Stimulated activated effector memory CD8-positive, alpha-beta T cell treated with anti-CD3 and anti-CD28 coated beads, Interleukin-12 subunit alpha, Interleukin-12 subunit beta, amount 100 ng/mL, for 72 hours (primary cell): ENCODE results near the gene GMDS.

ENCODE experiments used
- ATAC-seq: fragments of 150-1000 bp; cut with Tn5 transposase; 2 replicates; pipeline ENCODE4 v1.10.0; 2021
- DNase-seq, 2 donors: peaks; one replicate each; pipeline ENCODE4 v3.0.0; 2021 to 2022; ENCODE audit warnings: low spot score in 2 of 2
- H3K27ac Mint-ChIP-seq: one replicate; pipeline ENCODE4 v1.8.0; 2022; ENCODE audit warnings: mild to moderate bottlenecking, mixed read lengths
- H3K36me3 Mint-ChIP-seq: one replicate; pipeline ENCODE4 v1.8.0; 2022; ENCODE audit warnings: mild to moderate bottlenecking, mixed read lengths
- H3K4me1 Mint-ChIP-seq: one replicate; pipeline ENCODE4 v1.8.0; 2022; ENCODE audit warnings: mixed read lengths
- H3K4me3 Mint-ChIP-seq: one replicate; pipeline ENCODE4 v1.8.0; 2022; ENCODE audit warnings: mild to moderate bottlenecking, mixed read lengths
- H3K9me3 Mint-ChIP-seq: one replicate; pipeline ENCODE4 v1.8.0; 2022; ENCODE audit warnings: mixed read lengths

Gene GMDS

DNA sequence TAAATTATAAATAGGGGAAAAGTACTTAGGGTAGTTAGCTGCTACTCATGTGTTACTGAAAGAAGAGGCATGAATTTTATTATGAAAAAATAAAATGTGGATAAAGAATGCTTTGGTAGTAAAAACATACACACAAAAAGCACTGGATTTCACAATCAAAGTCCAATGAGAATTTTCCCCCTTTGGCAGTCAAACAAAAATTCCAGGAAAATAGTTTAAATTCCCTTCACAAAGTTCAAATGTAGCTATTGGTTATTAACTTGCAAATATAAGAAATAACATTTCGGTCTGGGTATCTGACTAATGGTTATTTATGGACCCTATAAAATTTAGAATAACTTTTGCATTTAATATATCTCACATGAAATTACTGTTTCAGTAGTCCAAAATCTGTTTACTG, 425.2 kb downstream of the GMDS start:
- ATAC-seq = no peak
- H3K4me1 Mint-ChIP-seq = peaks cover 12% of the 10 kb centered on the region
- no peaks in the 10 kb centered on the region for H3K9me3 Mint-ChIP-seq
- H3K36me3 Mint-ChIP-seq = no peaks in the 10 kb centered on the region
- no peak overlapping the region for H3K27ac Mint-ChIP-seq
- no peak overlapping the region for H3K4me3 Mint-ChIP-seq
- no peak for DNase-seq

DNA sequence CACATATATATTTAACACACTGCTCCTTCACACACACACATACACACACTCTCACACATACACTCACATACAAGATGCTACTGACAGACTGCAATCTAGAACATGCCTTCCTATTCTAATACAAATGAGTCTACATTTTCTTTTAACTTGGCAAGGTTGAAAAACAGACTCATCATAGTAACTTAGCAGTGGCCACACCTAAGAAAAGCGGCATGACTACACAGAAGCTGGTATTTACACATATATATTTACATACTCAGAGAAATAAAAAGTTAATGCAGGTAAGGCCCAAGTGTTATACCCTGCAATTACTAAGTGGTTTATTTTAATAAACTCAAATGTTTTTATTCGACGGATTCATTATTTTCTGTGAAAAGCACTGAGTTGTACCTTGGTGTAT, 426.4 kb downstream of the GMDS start:
- H3K27ac Mint-ChIP-seq = no peak overlapping the region
- no peak for DNase-seq
- no peak overlapping the region for H3K4me3 Mint-ChIP-seq
- H3K4me1 Mint-ChIP-seq = peaks cover 9% of the 10 kb centered on the region
- no peaks in the 10 kb centered on the region for H3K36me3 Mint-ChIP-seq
- ATAC-seq = no peak
- H3K9me3 Mint-ChIP-seq = no peaks in the 10 kb centered on the region

DNA sequence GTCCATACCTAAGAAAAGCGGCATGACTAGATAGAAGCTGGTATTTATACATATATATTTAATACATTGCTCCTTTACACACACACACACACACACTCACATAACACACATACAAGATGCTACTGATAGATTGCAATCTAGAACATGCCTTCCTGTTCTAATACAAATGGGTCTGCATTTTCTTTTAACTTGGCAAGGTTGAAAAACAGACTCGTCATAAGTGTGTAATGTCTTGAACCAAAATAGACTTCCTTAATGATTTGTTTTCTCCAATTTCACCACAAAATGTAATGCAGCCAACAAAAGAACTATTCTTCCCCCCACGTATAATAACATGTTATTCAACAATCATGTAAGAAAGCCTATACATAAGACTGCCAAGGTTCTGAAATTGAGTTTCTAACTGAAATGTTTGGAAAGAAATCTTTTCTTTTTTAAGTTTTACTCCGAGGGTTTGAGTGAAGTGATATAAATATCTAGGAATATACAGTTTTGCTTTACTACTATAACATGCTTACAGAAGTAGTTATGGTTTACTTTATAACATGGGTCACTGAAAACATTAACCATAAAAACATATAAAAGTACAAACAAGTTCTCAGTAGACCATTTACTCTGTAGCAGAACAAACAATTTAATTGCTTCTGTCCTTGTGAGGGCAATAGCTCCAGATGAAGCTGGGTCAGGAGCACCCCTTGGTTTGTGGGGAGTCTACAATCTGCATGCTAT, 428.2 kb downstream of the GMDS start:
- no peak for ATAC-seq
- H3K36me3 Mint-ChIP-seq = no peaks in the 10 kb centered on the region

DNA sequence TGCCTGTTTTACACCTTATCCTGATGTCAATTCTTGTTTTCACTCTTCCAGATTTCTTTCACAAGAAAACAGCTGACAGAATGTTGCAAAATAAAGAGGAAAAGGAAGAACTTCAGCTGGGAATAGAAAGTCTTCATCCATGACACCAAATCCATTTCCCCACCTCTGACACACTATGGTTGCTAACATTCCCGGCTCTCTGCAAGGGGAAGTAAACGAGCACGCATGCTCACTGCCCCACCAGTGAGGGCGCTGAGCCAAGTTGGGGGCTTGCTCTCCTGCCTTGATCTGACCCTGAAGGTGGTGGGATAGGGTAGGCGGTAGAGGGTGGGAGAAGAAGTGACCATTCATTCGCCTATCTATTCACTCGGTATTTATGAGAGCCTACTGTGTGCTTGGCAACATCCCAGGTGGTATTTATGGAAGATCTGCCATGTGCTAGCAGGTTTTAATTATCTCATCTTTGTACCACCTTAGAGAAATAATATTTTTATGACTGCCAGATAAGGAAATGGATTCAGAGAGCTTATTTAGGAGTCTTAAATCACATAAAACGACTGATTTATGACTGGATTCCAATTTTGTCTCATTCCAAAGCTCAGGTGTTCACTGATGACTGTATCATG, 429.5 kb downstream of the GMDS start:
- no peak for DNase-seq

More for the DNA sequence above, 428.2 kb downstream of the GMDS start:
- DNase-seq = no peak
- Mint-ChIP-seq H3K4me1 (no peaks in the 10 kb centered on the region), H3K9me3 (no peaks in the 10 kb centered on the region), H3K4me3 (no peak overlapping the region), H3K27ac (no peak overlapping the region)

DNA sequence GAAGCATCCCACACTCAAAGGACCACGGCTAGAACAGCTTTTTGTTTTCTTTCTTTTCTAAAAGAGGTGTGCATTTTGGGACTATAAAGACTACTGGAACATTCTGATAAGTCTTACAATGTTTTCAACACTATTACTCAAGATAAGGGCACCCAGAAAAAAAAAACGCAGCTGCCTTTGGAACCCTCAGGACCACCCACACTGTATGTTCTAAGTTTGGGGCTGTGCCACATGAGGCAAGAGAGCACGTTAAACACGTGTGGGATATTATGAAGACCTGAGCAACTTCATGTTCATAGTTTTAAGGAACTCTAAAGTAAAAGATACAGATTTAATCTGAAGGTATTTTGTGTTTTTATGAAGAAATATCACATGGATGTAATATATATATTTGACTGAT, 431.1 kb downstream of the GMDS start:
- H3K4me3 Mint-ChIP-seq = no peak overlapping the region

More for the DNA sequence above, 429.5 kb downstream of the GMDS start:
- Mint-ChIP-seq H3K4me3 (no peak overlapping the region), H3K27ac (no peak overlapping the region), H3K9me3 (no peaks in the 10 kb centered on the region), H3K36me3 (no peaks in the 10 kb centered on the region), H3K4me1 (no peaks in the 10 kb centered on the region)
- no peak for ATAC-seq

DNA sequence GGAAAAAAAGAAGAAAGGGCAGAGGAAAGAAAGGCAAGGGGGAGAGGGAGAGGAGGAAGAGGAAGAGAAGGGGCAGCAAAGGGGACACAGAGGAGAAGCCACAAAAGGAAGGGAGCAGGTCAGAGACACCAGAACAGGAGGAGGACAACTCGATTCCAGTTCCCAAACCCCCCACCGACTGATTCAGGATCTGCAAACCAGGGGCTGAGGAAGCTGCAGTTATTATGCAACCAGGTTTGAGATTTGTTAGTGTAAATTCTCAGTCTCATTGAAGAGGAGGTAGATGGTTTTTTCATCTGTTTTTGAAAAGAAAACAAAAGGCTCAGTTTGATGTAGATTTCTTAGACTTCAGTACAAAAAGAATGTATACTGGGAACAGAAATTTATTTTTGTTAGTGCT, 432.9 kb downstream of the GMDS start:
- no peak for ATAC-seq
- H3K27ac Mint-ChIP-seq = no peak overlapping the region

More for the DNA sequence above, 431.1 kb downstream of the GMDS start:
- no peaks in the 10 kb centered on the region for H3K9me3 Mint-ChIP-seq
- no peak overlapping the region for H3K27ac Mint-ChIP-seq
- ATAC-seq = no peak
- H3K4me1 Mint-ChIP-seq = no peaks in the 10 kb centered on the region
- H3K36me3 Mint-ChIP-seq = no peaks in the 10 kb centered on the region
- DNase-seq = no peak

DNA sequence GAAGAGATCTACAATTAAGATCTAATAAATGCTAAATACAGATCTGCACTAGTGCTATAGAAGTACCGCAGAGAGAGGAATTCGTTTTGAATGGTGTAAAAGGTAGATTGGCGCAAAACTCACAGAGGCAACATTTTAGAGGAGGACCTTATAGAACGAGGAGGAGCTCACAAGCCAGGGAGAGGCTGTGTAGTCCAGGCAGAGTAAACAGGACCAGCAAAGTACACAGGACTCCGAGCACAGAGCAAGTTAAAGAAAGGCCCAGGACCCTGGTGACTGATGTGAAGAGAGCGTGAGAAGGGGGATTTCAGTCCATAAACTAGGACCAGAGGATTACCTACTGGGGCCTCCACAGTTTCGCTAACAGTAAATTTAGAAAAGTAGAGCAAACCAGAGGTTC, 433.4 kb downstream of the GMDS start:
- DNase-seq = no peak
- H3K4me3 Mint-ChIP-seq = no peak overlapping the region

More for the DNA sequence above, 432.9 kb downstream of the GMDS start:
- H3K4me3 Mint-ChIP-seq = no peak overlapping the region
- H3K36me3 Mint-ChIP-seq = no peaks in the 10 kb centered on the region
- DNase-seq = no peak
- no peaks in the 10 kb centered on the region for H3K9me3 Mint-ChIP-seq
- no peaks in the 10 kb centered on the region for H3K4me1 Mint-ChIP-seq

DNA sequence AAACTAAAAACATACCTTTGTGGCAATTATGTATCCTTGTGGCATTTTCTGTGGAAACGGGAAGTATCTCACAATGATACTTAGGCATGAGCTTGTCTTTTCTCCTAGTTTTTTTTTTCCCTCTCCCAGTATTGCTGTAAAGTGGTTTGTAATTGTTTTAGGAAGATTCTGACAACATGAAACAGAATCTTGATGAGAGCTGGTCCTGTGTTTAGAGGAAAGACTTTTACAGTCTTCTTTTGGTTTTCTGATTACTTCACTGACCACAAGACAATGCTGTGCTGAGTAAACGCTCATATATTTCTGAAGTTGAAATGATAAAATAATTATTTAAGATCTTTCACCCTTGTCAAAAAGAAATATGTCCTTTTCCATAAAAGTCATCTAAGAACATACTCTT, 434.5 kb downstream of the GMDS start:
- Mint-ChIP-seq H3K36me3 (no peaks in the 10 kb centered on the region), H3K27ac (no peak overlapping the region), H3K4me3 (no peak overlapping the region), H3K4me1 (no peaks in the 10 kb centered on the region), H3K9me3 (no peaks in the 10 kb centered on the region)
- ATAC-seq (no peak), DNase-seq (no peak)

More for the DNA sequence above, 433.4 kb downstream of the GMDS start:
- Mint-ChIP-seq H3K4me1 (no peaks in the 10 kb centered on the region), H3K27ac (no peak overlapping the region), H3K36me3 (no peaks in the 10 kb centered on the region), H3K9me3 (no peaks in the 10 kb centered on the region)
- no peak for ATAC-seq

DNA sequence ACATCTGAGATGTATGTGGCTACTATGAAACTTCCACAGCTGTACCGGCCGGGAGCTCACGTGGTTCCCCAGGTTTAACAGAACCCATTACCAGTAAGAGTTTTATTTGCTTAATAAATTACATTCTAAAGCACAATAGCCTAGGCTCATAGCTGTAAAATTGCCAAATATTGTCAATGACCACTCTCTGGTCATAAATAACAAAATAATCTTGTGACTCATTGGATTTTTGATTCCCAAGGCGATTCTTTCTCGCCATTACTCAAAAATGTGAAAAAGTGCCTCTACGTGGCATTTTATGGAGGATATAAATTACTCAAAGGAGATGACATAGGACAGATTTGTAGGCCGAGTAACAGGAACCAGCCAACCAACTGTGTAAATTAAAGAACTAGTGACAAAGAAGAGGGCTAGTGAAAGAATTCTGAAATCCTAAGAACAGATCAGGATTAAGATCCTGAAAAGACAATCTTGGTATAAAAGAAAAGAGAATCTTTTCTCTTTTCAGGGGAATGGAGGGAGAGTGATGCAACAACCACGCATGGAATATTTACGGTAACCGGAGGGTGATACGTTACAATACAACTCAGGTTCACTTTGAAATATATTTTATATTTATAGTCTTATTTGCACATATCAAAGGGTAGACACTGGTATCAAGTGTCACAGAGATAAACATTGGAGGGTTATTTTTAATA, 436.0 kb downstream of the GMDS start:
- H3K4me1 Mint-ChIP-seq = no peaks in the 10 kb centered on the region
- no peaks in the 10 kb centered on the region for H3K9me3 Mint-ChIP-seq
- ATAC-seq = no peak
- H3K4me3 Mint-ChIP-seq = no peak overlapping the region
- H3K36me3 Mint-ChIP-seq = no peaks in the 10 kb centered on the region
- no peak for DNase-seq
- peak overlapping the region; percentile 13 for H3K27ac Mint-ChIP-seq

DNA sequence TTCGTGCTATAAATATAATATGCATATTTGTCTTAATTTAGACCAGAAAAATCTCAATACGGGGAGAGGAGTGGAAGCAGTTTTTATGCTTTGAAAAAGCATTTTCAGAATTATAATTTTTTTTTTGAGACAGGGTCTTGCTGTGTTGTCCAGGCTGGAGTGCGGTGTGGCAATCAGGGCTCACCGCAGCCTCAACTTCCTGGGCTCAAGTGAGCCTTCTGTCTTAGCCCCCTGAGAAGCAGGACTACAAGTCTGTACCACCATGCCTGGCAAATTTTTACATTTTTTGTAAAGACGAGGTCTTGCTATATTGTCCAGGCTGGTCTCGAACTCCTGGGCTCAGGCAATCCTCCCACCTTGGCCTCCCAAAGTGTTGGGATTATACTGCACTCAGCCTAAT, 438.5 kb downstream of the GMDS start:
- no peaks in the 10 kb centered on the region for H3K36me3 Mint-ChIP-seq
- ATAC-seq = no peak
- no peaks in the 10 kb centered on the region for H3K4me1 Mint-ChIP-seq
- H3K4me3 Mint-ChIP-seq = no peak overlapping the region
- no peak for DNase-seq
- no peaks in the 10 kb centered on the region for H3K9me3 Mint-ChIP-seq
- no peak overlapping the region for H3K27ac Mint-ChIP-seq

DNA sequence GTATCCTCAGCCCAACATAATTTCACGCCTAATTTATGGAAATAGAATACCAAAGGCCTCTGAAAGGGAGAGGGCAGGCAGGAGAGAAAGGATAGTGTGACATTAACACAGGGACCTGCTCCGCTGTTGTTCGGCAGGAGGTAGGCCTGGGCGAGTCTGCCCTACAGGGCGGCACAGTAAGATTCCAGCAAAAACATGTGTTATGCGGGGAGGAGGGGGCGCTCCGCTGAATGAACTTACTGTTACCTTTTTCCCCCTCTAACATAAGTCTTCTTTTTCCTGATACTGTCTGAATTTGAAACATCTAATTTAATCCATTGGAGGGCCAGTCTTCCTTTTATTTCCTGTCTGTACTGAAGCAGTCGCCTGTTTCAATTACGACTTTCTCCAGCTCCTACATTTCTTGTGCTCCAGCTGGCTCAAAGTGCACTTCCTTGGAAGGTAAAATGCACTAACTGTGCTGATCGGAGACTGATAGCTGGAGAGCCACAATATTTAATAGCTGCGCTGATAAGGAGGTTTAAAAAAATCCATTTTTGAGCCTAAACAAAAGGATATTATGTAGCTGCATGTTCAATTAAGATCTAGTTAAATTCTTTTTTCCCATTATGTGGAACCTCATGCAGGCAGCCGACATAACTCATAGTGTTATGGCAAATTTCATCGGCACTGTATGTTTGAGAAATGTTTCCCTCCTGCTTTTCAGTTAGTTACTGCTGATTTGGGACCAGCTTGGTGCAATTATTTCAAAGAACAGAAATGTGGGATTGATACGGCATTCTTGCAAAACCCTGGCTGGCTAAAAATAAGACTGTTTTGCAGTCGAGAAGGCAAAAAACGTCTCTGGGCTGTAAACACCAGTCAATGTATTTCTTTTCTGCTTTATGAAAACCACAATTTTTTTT, 442.7 kb downstream of the GMDS start:
- ATAC-seq (no peak), DNase-seq (no peak)
- H3K4me3 Mint-ChIP-seq = no peak overlapping the region
- H3K9me3 Mint-ChIP-seq = no peaks in the 10 kb centered on the region
- no peak overlapping the region for H3K27ac Mint-ChIP-seq
- H3K4me1 Mint-ChIP-seq = no peaks in the 10 kb centered on the region
- no peaks in the 10 kb centered on the region for H3K36me3 Mint-ChIP-seq

DNA sequence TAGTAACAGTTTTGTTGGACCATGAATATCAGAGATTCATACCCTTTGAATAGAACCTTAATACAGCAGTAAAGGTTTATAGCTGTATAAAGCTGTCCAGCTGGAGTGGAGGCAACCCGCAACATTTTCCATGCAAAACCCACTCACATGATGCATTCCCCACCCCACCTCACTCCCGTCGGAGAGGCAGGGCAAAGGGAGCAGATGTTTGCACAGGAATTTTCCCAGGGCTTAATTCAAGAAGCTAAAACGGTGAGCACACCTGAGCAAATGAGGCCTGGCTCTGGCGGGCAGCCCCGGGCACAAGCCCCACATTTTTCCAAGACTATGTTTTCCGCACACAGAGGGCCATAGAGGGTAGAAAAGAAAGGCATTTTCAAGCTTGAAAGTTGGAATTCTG, 444.0 kb downstream of the GMDS start:
- ATAC-seq (no peak), DNase-seq (no peak)
- no peak overlapping the region for H3K4me3 Mint-ChIP-seq
- H3K9me3 Mint-ChIP-seq = no peaks in the 10 kb centered on the region
- no peaks in the 10 kb centered on the region for H3K36me3 Mint-ChIP-seq
- H3K4me1 Mint-ChIP-seq = no peaks in the 10 kb centered on the region
- H3K27ac Mint-ChIP-seq = no peak overlapping the region

DNA sequence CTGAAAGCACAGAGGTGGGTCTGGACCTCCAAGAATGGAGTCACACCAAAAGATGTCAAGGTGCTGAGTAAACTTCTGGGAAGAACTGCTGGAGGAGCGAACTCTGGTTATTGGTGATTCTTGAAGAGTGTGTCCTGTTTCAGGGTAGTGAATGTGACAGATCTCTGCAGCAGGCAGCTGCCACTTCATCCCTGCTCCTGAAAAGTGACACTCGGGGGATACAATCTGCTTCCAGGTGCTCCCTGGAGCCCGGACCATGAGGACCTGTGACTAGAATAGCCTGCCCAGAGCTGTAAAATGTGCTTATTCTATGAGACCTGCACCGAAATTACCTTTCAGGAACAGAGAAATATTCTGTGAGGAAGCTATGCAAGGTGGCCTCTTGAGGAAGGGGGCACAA, 444.6 kb downstream of the GMDS start:
- H3K4me1 Mint-ChIP-seq = no peaks in the 10 kb centered on the region
- no peaks in the 10 kb centered on the region for H3K9me3 Mint-ChIP-seq
- no peak overlapping the region for H3K4me3 Mint-ChIP-seq
- H3K36me3 Mint-ChIP-seq = no peaks in the 10 kb centered on the region
- no peak overlapping the region for H3K27ac Mint-ChIP-seq
- ATAC-seq (no peak), DNase-seq (no peak)

DNA sequence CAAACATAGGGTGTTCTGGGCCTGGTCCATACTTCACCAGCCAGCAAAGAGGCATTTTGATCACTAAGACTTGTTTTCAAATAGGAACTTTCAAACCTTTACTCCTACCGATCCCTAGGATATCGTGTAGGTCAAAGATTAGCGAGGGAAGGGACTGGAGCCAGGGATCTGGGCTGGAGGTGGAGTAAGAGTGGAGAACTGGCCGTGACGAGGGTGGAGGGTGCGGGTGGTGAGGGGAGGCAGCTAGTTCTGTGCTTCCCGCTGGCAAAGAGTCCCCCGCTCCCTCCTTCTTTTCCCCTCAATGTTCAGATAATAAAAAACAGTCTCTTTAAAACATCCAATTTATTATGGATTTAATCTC, 446.5 kb downstream of the GMDS start:
- DNase-seq (no peak), ATAC-seq (no peak)
- Mint-ChIP-seq H3K27ac (no peak overlapping the region), H3K36me3 (no peaks in the 10 kb centered on the region), H3K9me3 (no peaks in the 10 kb centered on the region), H3K4me3 (no peak overlapping the region), H3K4me1 (no peaks in the 10 kb centered on the region)

DNA sequence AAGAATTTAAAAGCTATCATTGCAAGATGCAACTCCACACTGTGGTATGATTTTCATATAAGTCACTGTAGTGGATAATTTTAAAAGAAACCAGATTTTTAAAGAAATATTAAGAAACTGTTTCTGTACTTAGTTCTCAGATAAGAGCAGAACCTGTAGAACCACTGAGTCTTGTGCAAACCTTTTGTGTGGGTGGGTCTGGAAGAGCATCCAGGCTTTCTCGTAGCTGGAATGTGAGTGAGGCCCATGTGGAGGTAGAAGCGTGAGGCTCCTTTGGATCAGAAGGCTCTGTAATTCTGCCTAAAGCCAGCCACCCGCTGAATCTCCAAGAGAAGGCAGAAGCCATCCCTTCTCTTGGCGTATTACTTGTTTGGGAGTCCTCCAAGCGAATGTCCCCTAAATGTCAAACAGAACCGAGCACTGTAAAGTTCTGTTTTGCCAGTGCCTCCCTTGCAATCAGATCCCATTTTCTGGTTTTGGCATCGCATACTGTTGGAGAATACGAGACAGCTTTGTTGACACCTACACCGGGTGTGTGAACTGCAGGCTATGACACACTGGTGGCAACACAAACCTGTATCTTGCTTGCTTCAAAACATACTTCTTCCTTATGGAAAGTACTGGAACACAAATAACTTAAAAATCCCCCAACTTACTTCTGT, 447.0 kb downstream of the GMDS start:
- ATAC-seq (no peak), DNase-seq (no peak)
- no peak overlapping the region for H3K27ac Mint-ChIP-seq
- no peaks in the 10 kb centered on the region for H3K9me3 Mint-ChIP-seq
- H3K36me3 Mint-ChIP-seq = no peaks in the 10 kb centered on the region
- no peaks in the 10 kb centered on the region for H3K4me1 Mint-ChIP-seq
- H3K4me3 Mint-ChIP-seq = no peak overlapping the region
